D721Med (cell line): Measurements from ENCODE around the gene ATP7B.
A peak's percentile ranks its signal among the peaks of the same experiment; 100 is the strongest.

Experiments used
- DNase-seq: peaks from one replicate; pipeline ENCODE4 v3.0.0; 2011; ENCODE audit warnings: low spot score; ENCODE audit not compliant: insufficient read length
- FAIRE-seq: peaks from 2 replicates; lab custom pipeline; 2011; peaks lifted over from hg19 to GRCh38; lab: Jason Lieb, UNC
- TF ChIP-seq, protein P1 (sequence below): IDR thresholded peaks from 2 replicates; pipeline ENCODE4 v1.5.1; 2012; ENCODE audit warnings: mild to moderate bottlenecking, control low read depth; ENCODE audit not compliant: insufficient read depth; ENCODE audit errors: missing control alignments

ATP7B gene

DNA sequence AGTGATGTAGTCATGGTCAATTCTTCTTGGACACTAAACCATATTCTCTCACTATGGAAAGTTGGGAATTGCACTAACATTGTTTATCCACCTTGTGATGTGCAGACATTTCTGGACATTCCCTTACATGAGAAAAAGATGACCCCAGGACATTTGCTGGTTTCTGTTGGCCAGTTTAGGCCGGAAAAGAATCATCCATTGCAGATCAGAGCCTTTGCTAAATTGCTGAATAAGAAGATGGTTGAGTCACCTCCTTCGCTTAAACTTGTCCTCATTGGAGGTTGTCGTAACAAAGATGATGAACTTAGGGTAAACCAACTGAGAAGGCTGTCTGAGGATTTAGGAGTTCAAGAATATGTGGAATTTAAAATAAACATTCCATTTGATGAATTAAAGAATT, 13.2 kb upstream of the ATP7B start, which contains the start of gene UTP14C:
Gene UTP14C, plus strand, starts transcription at position 211 of the 400 bp plus-strand sequence. CDS start 4,114 bp downstream, outside the sequence.
- TF ChIP-seq, protein P1, sequence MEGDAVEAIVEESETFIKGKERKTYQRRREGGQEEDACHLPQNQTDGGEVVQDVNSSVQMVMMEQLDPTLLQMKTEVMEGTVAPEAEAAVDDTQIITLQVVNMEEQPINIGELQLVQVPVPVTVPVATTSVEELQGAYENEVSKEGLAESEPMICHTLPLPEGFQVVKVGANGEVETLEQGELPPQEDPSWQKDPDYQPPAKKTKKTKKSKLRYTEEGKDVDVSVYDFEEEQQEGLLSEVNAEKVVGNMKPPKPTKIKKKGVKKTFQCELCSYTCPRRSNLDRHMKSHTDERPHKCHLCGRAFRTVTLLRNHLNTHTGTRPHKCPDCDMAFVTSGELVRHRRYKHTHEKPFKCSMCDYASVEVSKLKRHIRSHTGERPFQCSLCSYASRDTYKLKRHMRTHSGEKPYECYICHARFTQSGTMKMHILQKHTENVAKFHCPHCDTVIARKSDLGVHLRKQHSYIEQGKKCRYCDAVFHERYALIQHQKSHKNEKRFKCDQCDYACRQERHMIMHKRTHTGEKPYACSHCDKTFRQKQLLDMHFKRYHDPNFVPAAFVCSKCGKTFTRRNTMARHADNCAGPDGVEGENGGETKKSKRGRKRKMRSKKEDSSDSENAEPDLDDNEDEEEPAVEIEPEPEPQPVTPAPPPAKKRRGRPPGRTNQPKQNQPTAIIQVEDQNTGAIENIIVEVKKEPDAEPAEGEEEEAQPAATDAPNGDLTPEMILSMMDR = no peak
- no peak for DNase-seq
- no peak for FAIRE-seq

DNA sequence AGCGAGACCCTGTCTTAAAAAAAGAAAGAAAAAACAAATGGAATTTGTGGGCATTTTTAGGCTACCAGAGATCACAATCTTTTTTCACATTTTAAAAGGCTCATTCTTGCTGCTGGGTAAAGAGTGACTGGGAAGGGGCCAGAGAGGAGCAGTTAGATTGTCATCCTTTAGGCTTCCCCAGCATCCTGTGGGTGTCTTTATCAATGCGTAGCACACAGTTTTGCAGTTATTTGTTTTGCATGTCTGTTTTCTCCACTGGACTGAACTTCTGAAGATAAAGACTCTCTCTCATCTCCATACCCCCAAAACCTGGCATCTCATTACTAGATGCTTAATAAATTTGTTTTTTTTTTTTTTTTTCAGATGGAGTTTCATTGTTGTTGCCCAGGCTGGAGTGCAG, 11.1 kb upstream of the ATP7B start:
- FAIRE-seq = no peak
- TF ChIP-seq, protein P1 = no peak
- DNase-seq = no peak

DNA sequence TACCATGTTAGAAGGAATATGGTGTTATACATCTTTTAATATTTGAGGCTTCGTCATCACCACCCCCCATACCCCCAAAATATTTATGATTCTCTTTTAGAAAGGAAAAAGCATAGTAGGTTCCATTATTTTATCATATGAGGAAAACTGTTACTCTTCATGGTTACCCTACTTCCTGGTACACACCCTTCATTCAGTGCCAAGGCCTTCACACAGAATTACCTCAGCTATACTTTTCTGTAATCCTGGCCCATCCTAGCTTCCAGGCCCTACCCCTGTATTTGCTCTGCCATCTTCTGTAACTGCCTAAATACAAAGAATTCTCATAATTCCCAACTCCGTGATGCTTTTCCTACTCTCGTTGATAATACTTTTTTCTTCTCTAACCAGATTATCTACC, 8.9 kb upstream of the ATP7B start:
- TF ChIP-seq, protein P1 = no peak
- DNase-seq = no peak
- FAIRE-seq = no peak

DNA sequence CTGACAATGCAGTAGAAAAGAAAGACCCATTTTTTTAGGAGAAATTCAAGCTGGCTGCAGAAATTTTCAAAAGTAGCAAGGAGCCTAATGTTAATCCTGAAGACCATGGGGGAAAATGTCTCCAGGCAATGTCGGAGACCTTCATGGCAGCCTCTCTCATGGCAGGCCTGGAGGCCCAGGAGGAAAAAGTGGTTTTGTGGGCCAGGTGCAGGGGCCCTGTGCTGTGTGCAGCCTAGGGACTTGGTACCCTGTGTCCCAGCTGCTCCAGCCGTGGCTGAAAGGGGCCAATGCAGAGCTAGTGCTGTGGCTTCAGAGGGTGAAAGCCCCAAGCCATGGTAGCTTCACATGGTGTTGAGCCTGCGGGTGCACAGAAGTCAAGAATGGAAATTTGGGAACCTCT, 5.0 kb upstream of the ATP7B start:
- FAIRE-seq (no peak), DNase-seq (no peak)
- TF ChIP-seq, protein P1 = no peak

GRCh38 chr13:52012512-52012836, 1.2 kb upstream of the ATP7B start:
- FAIRE-seq = no peak
- TF ChIP-seq, protein P1 = no peak
- no peak for DNase-seq

DNA sequence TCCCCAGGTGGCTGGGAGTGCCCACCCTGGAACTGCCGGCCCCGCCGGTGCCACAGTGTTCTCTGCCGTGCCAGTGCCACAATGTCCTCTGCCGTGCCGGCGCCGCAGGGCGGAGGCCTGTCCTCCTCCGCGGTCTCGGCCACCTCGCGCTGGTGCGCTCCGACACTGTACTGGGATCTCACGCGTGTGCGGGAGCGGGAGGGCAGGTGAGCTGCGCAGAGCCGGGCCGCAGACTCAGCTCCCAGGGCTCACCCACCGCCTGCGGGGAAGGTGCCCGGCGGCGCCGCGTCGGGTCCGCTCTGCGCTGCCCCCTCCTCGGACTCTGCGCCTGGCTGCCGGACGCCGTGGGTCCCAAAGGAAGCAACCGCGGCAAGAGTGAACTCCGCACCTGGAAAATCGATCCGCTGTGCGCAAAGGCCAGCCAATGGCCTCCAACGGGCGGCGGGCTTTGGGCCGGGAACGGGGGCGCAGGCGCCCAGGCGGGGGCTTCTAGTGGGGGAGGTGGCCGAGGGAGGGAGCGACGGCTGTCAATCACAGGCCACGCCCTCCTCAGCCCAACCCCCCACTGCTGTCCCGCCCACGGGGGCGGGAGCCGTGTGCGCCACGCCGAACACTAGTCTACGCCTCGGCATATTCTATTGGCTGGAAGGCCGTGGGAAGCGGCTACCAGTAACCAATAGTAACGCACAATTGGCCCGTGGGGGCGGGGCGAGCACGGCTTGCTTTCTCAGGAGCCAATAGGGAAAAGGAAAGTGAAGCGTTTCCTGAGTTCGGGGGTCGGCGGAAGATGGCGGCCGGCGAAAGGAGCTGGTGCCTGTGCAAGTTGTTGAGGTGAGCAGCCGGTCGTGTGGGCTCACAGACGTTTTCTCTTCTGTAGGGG, 622 bp upstream of the ATP7B start, which contains the start of gene ALG11:
Gene ALG11, plus strand, starts transcription at position 767 of the 880 bp plus-strand sequence. Its CDS starts 21 bp downstream, at position 788.
- peak; percentile 91 for DNase-seq
- TF ChIP-seq, protein P1 = no peak
- no peak for FAIRE-seq

GRCh38 chr13:52009946-52010345, 1.3 kb downstream of the ATP7B start:
- FAIRE-seq (no peak), DNase-seq (no peak)
- TF ChIP-seq, protein P1 = no peak
